Spinal cord (tissue), 10 donors: Measurements from ENCODE around the gene LYRM1. TPM values are rescaled to one million over a fixed set of nuclear protein-coding genes. Genes with fewer than 3 reads are reported as not detected.
"Not testable (repeated sequence)": the region's sequence is repeated elsewhere in the genome, so short reads cannot be mapped to it uniquely, and the experiment has no call there.

ENCODE experiments used
- DNase-seq, 6 donors: peaks; one replicate each; pipeline versions ENCODE4 v3.0.0 to v3.0.0-alpha.2; 2013 to 2015; ENCODE audit warnings: low spot score in 6 of 6, low read depth in 4 of 6
- H3K27ac ChIP-seq: one replicate; pipeline ENCODE4 v1.5.1; 2013; ENCODE audit warnings: low read depth, low read length, control low read depth
- H3K27me3 ChIP-seq: one replicate; pipeline ENCODE4 v1.6.1; 2013; ENCODE audit warnings: low read length; ENCODE audit not compliant: control insufficient read depth, insufficient read depth
- H3K36me3 ChIP-seq: one replicate; pipeline ENCODE4 v1.6.1; 2013; ENCODE audit warnings: low read length; ENCODE audit not compliant: control insufficient read depth, insufficient read depth
- H3K4me1 ChIP-seq: one replicate; pipeline ENCODE4 v1.6.1; 2013; ENCODE audit warnings: low read length; ENCODE audit not compliant: control insufficient read depth, insufficient read depth
- H3K4me3 ChIP-seq: one replicate; pipeline ENCODE4 v1.5.1; 2013; ENCODE audit warnings: low read depth, low read length, control low read depth
- H3K9me3 ChIP-seq: one replicate; pipeline ENCODE4 v1.6.1; 2013; ENCODE audit warnings: low read length; ENCODE audit not compliant: control insufficient read depth, insufficient read depth
- WGBS: methylation state at CpG from one replicate; pipeline ENCODE4 v1.1.5; 2013; ENCODE audit warnings: missing lambda C conversion rate; ENCODE audit not compliant: insufficient coverage; 5-methylcytosine and 5-hydroxymethylcytosine counted together
- polyA plus RNA-seq, 2 donors: library from polyadenylated mRNA; unstranded; fragments of 120-200 nt; gene quantifications; one replicate each; pipeline ENCODE4 v1.2.1, GENCODE V29; 2013; ENCODE audit not compliant: insufficient read length in 2 of 2
- total RNA-seq, 2 donors: library from RNA; depleted of rRNA in 1 of 2; stranded (reverse); fragments of 120-200 nt in 1 of 2; fragments of >200 nt in 1 of 2; gene quantifications; one replicate each; pipeline versions ENCODE4 v1.2.3 to v1.2.4, GENCODE V29; 2013 to 2014
- donor health status: healthy.

Gene LYRM1
- total and polyA plus RNA-seq, 4 donors: 36.6 to 43.9 (median 38.6) TPM

- H3K9me3 ChIP-seq: no peaks in the 10 kb centered on the region
- H3K36me3 ChIP-seq: no peaks in the 10 kb centered on the region
- H3K27ac ChIP-seq: no peak overlapping the region
- no peaks in the 10 kb centered on the region for H3K27me3 ChIP-seq
- no peaks in the 10 kb centered on the region for H3K4me1 ChIP-seq
- WGBS: 56% methylated on average over 8 of the region's 13 CpGs
- H3K4me3 ChIP-seq: no peak overlapping the region
- DNase-seq: peak in 3 of 6 donors; percentile 11 to 92 (median 17)
These were observed 51.8 kb downstream of the LYRM1 start for GRCh38 chr16:20952139-20952920.

- no peak for DNase-seq
- Histone ChIP-seq H3K36me3 (no peaks in the 10 kb centered on the region), H3K27ac (no peak overlapping the region), H3K4me3 (no peak overlapping the region), H3K9me3 (no peaks in the 10 kb centered on the region), H3K4me1 (no peaks in the 10 kb centered on the region), H3K27me3 (no peaks in the 10 kb centered on the region)
- 98% methylated on average over 7 of the region's 11 CpGs for WGBS
These were observed 54.0 kb downstream of the LYRM1 start for GRCh38 chr16:20954574-20954973.

GRCh38 chr16:20956319-20956718, 55.7 kb downstream of the LYRM1 start:
- DNase-seq: no peak
- Histone ChIP-seq H3K4me3 (no peak overlapping the region), H3K4me1 (no peaks in the 10 kb centered on the region), H3K27ac (no peak overlapping the region), H3K27me3 (no peaks in the 10 kb centered on the region), H3K36me3 (no peaks in the 10 kb centered on the region), H3K9me3 (no peaks in the 10 kb centered on the region)
- WGBS: no CpG with 5 or more reads among the region's 3 CpGs

- no peak overlapping the region for H3K27ac ChIP-seq
- H3K9me3 ChIP-seq: no peaks in the 10 kb centered on the region
- no peak overlapping the region for H3K4me3 ChIP-seq
- H3K4me1 ChIP-seq: no peaks in the 10 kb centered on the region
- no peaks in the 10 kb centered on the region for H3K36me3 ChIP-seq
- DNase-seq: no peak
- WGBS: no CpG with 5 or more reads among the region's 3 CpGs
- no peaks in the 10 kb centered on the region for H3K27me3 ChIP-seq
These were observed 56.6 kb downstream of the LYRM1 start for GRCh38 chr16:20957153-20957552.

GRCh38 chr16:20960899-20961298, 60.3 kb downstream of the LYRM1 start:
- Histone ChIP-seq H3K9me3 (no peaks in the 10 kb centered on the region), H3K4me3 (no peak overlapping the region), H3K27me3 (no peaks in the 10 kb centered on the region), H3K4me1 (no peaks in the 10 kb centered on the region), H3K36me3 (no peaks in the 10 kb centered on the region), H3K27ac (no peak overlapping the region)
- DNase-seq: no peak
- 100% methylated on average over 2 of the region's 5 CpGs for WGBS

GRCh38 chr16:20968765-20969164, 68.2 kb downstream of the LYRM1 start:
- no peak for DNase-seq
- H3K9me3 ChIP-seq: no peaks in the 10 kb centered on the region

GRCh38 chr16:20969386-20969785, 68.8 kb downstream of the LYRM1 start:
- Histone ChIP-seq H3K9me3 (no peaks in the 10 kb centered on the region), H3K27ac (no peak overlapping the region), H3K36me3 (no peaks in the 10 kb centered on the region), H3K4me1 (peaks cover 3% of the 10 kb centered on the region), H3K4me3 (no peak overlapping the region), H3K27me3 (no peaks in the 10 kb centered on the region)
- WGBS: 81% methylated on average over 5 of the region's 5 CpGs
- no peak for DNase-seq

More at GRCh38 chr16:20968765-20969164, 68.2 kb downstream of the LYRM1 start:
- Histone ChIP-seq H3K4me3 (no peak overlapping the region), H3K4me1 (peaks cover 3% of the 10 kb centered on the region), H3K36me3 (no peaks in the 10 kb centered on the region), H3K27ac (no peak overlapping the region), H3K27me3 (no peaks in the 10 kb centered on the region)
- 55% methylated on average over 2 of the region's 3 CpGs for WGBS

GRCh38 chr16:20971401-20971800, 70.8 kb downstream of the LYRM1 start:
- Histone ChIP-seq H3K27ac (no peak overlapping the region), H3K4me3 (no peak overlapping the region), H3K9me3 (no peaks in the 10 kb centered on the region), H3K36me3 (no peaks in the 10 kb centered on the region), H3K27me3 (no peaks in the 10 kb centered on the region), H3K4me1 (peaks cover 3% of the 10 kb centered on the region)
- no peak for DNase-seq
- 67% methylated on average over 5 of the region's 8 CpGs for WGBS

- not testable (repeated sequence) for H3K27me3 ChIP-seq, H3K9me3 ChIP-seq, H3K36me3 ChIP-seq, H3K4me1 ChIP-seq, DNase-seq, H3K27ac ChIP-seq, H3K4me3 ChIP-seq
- WGBS: 80% methylated on average over 1 of the region's 4 CpGs
These were observed 72.6 kb downstream of the LYRM1 start for GRCh38 chr16:20973201-20973600.
